NCI-H526 treated with DMSO at 0.1 percent for 48 hours (cell line): ENCODE data around the gene MIPEP.
A peak's percentile ranks its signal among the peaks of the same experiment; 100 is the strongest.

Source experiments
- DNase-seq: peaks from one replicate; lab custom pipeline; 2025; lab: John Stamatoyannopoulos, UW

Gene MIPEP

GRCh38 chr13:23810685-23811240 is 78.4 kb downstream of the MIPEP start:
- no peak for DNase-seq

DNA sequence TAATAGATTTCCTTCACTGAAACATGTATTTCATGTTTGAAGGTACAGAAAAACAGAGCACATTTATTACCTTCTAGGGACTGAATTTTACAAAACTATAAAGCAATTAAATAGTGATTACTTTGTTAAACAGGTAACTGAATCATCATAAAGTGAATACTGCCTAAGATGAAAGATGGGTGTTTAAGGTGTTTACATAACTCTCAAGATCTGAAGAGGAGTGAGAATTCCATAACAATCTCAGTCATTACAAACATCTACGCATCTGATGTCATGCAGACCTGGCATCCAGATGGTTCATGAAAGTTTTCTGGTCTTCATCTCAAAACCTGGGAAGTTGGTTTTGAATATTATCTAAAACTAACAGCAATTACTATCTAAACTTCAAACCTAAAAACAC is 80.4 kb downstream of the MIPEP start:
- DNase-seq = no peak

GRCh38 chr13:23806874-23807526 is 82.2 kb downstream of the MIPEP start:
- DNase-seq = no peak

- DNase-seq = no peak
Observed at GRCh38 chr13:23805821-23806220, 83.4 kb downstream of the MIPEP start.

- no peak for DNase-seq
Observed at GRCh38 chr13:23805122-23805521, 84.1 kb downstream of the MIPEP start.

DNA sequence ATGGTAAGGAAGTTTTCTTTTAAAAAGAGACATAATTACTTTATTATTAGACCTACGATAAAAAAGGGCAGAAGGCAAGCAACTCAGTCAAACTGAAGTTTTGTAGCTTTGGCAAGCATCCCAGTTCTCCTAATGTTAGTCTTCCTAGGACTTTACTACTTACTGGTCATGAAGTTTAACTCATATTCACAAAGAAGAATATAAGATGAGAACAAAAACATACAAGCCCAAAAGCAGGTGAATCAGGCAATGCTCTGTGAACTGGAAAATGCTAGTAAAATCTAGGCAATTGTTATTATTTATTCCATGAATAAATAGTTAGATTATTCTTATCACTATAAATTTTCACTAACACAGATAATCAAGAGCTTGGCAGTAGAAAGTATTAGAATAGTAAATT is 85.0 kb downstream of the MIPEP start:
- DNase-seq = no peak

GRCh38 chr13:23801141-23801540 is 88.1 kb downstream of the MIPEP start:
- DNase-seq = no peak

GRCh38 chr13:23799945-23800344 is 89.3 kb downstream of the MIPEP start:
- DNase-seq = no peak

- DNase-seq = no peak
Observed at GRCh38 chr13:23797276-23797903, 91.8 kb downstream of the MIPEP start.

DNA sequence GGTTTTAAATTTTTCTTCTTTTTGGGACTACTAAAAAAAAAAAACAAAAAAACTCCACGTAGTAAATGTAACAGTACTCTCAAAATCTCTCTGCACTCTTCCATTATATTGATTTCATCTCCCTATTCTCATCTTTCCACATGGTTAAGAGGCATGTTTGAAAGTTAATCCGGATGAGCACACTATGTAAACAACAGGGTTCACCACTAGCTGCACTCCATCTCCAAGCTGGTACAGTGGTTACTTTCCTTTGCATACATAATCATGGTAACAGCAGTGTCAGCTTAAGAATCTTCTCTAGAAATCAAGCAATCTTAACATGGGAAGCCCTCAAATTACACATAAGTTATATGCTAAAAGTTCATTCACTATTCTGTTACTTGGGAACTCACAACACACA is 92.6 kb downstream of the MIPEP start:
- peak; percentile 22 for DNase-seq

DNA sequence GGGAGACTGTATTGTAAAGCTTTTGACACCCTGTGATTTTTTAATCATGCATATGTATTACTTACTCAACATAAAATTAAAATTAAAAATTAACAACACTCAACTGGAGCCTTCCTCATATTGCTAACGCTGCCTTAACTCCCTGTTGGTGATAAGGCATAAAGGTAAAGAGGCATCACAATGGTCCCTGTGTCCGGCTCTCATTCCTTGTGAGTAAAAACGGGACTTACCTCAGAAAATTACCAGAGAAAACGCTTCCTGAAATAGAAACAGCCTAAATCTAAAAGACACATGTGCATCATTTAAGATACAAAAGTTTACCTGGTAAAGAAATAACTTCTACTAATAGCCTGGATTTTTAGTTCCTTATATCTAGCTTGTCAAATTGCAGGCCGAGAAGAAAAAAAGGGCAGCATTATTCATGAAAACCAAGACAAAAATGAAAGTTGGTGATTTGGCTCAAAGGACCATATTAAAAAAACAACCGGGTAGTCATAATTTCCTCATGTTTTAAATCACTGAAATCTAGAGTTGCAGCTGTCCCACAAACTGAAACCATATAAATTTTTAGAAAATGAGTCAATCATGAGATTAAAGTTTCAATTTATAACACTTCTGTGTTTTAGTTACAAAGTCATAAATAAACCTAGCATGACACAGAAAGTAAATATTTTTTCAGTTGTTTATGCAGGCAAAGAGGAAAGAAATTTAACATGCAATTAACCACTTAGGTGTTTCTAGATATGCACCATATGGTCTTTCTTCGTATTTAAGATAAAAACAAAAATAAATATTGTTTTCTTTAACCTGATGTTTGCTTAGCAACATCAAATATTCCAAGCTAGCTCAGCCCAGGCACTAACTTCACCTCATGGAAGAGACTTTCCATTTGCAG is 94.7 kb downstream of the MIPEP start:
- DNase-seq = no peak

- DNase-seq = no peak
Observed at GRCh38 chr13:23793711-23794110, 95.5 kb downstream of the MIPEP start.

- no peak for DNase-seq
Observed at GRCh38 chr13:23792680-23793079, 96.5 kb downstream of the MIPEP start.

DNA sequence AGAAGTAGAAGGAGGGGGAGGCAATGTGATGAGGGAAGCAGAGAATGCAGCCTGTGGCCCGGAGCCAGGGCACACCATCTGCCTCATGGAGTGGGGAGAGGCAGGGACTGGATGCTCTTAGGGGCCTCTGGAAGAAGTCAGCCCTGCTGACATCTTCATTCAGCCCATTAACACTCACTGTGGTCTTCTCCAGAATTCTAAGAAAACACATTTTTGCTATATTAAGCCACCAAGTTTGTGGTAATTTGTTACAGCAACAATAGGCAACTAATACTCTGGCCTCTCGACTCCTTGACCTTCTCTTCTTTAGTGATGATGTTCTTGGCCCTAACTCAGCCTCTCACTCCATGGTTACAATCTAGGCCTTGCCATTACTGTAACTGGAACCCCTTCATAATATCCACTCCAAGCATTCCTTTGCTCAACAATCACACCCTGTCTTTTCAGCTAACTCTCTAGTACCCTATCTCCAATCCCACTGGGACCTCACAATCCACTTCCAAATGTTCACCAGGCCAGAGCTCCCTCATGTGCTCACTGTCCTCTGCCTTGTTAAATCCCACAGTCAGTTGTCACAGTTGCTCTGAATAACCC is 98.5 kb downstream of the MIPEP start:
- DNase-seq = no peak

DNA sequence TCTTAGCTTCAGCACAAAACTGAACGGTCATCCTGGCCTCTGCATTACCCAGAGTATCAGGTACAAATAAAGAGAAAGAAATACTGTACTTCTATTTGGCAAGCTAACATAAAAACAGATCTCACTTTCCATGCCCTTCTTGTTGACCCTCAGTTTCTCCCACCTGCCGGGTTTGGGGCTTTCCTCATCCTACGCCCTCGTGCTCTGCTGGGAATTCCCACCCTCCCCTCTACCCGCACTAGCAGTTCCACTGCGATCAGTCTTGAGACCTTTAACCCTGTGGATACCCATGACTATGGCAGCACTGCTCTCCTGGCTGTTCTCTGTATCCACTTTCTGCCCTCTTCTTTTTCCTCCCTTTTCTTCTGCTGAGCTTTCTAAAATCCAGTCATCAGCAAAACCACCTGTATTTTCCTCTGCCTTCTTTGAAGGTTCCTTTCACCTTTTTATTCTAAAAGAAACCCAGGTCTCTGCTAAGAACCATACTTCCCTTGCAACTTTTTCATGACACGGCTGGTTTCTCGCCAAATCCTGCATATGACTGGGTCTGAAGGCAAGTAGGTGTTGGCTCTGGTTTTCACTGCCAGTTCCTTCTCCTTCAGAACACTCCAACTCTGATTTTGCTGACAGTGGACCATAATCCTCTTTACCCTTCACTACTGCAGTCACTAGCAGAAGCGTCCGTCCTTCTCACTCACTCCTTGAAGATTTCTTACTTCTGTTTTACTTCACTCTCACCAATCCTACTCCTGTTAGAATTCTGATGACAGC is 99.4 kb downstream of the MIPEP start:
- no peak for DNase-seq

- no peak for DNase-seq
Observed at GRCh38 chr13:23788459-23788858, 100.7 kb downstream of the MIPEP start.

DNA sequence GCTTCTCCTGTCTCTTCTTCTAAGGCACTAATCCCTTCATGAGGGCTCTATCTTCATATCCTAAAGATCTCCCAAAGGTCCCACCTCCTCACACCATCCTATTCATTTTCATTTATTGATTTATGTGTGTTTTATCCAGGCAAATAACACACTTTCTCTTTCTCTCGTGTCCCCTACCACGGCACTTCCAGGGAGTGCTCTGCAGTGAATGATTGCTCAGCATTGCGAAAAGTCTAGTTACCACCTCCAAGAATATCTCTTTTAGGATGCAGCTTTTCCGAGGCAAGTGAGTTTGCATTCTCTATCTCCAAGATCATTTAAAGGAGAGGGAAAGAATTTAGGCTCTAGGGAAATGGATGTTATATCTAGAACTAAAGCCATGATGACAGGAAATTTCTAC is 101.7 kb downstream of the MIPEP start:
- DNase-seq = no peak

- no peak for DNase-seq
Observed at GRCh38 chr13:23786607-23787006, 102.6 kb downstream of the MIPEP start.

- no peak for DNase-seq
Observed at GRCh38 chr13:23778879-23779278, 110.3 kb downstream of the MIPEP start.

DNA sequence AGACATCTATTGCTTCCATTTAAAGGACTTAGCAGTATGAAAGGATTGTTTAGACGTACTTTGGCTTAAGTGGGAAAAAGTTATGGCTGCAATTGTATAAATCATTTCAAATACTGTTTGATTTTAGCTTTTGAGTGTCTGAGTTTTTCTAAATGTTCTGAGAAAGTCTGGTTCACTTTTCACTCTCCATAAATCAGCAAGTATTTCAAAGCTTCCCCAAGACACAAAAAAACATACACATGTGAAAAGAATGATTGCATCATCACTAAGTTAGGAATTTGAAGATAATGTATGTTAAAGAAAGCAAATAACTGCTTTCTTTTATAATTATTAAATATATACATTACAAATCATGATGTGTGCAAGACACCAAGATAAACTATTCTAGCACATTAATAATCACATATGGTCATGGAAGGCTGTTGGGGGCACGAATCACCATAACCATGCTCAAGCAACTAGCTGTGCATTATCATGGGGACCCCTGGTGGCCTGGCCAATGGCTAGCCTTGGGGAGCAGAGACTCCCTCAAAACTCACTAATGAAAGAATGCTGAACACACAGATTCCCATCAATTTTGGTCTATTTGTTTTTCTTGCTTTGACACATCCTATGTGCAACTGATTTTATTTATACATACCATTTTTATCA is 111.1 kb downstream of the MIPEP start:
- no peak for DNase-seq

- no peak for DNase-seq
Observed at GRCh38 chr13:23777575-23777870, 111.7 kb downstream of the MIPEP start.
